ENCODE measurements around the gene STXBP6. TPM values are rescaled to one million over a fixed set of nuclear protein-coding genes. Genes with fewer than 3 reads are reported as not detected.

STXBP6 gene
- total RNA-seq, 1 experiment from 2014 or later, result 5.3 TPM

GRCh38 chr14:24766434-24766833, 283.5 kb downstream of the STXBP6 start:
- intact Hi-C loops (cut with micrococcal nuclease; ENCODE audit: unreplicated experiment), result no loop called here
- no peaks in the 10 kb centered on the region for H3K4me1 ChIP-seq (ENCODE audit: insufficient read depth, low read length, poor library complexity, severe bottlenecking)
- POLR2A ChIA-PET (ENCODE audit: low non-redundant PET), result no interaction called here
- H3K4me3 ChIP-seq (ENCODE audit: low read depth, low read length, poor library complexity, severe bottlenecking), result no peak overlapping the region
- no peak for TF ChIP-seq EZH2 (IDR thresholded peaks at IDR 0.05; ENCODE audit: borderline replicate concordance, low read depth, low read length, poor library complexity, severe bottlenecking)
- TF ChIP-seq, protein P1, sequence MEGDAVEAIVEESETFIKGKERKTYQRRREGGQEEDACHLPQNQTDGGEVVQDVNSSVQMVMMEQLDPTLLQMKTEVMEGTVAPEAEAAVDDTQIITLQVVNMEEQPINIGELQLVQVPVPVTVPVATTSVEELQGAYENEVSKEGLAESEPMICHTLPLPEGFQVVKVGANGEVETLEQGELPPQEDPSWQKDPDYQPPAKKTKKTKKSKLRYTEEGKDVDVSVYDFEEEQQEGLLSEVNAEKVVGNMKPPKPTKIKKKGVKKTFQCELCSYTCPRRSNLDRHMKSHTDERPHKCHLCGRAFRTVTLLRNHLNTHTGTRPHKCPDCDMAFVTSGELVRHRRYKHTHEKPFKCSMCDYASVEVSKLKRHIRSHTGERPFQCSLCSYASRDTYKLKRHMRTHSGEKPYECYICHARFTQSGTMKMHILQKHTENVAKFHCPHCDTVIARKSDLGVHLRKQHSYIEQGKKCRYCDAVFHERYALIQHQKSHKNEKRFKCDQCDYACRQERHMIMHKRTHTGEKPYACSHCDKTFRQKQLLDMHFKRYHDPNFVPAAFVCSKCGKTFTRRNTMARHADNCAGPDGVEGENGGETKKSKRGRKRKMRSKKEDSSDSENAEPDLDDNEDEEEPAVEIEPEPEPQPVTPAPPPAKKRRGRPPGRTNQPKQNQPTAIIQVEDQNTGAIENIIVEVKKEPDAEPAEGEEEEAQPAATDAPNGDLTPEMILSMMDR (conservative IDR thresholded peaks at IDR 0.05; ENCODE audit: low read depth, low read length), result no peak
- no peaks in the 10 kb centered on the region for H3K9me3 ChIP-seq (ENCODE audit: low read depth, low read length, poor library complexity, severe bottlenecking)
- no peak for DNase-seq (ENCODE audit: low spot score)
- CTCF ChIA-PET, result no interaction called here
- no peak overlapping the region for H3K27ac ChIP-seq (ENCODE audit: low read depth, low read length, poor library complexity, severe bottlenecking)
- no peaks in the 10 kb centered on the region for H3K36me3 ChIP-seq (ENCODE audit: insufficient read depth, low read length, poor library complexity, severe bottlenecking)
- no TSS peak for BruUV-seq (replicated peaks)
- H3K27me3 ChIP-seq (replicated peaks; ENCODE audit: insufficient read depth, low read depth, low read length, poor library complexity), result peaks cover 7% of the 10 kb centered on the region

DNA sequence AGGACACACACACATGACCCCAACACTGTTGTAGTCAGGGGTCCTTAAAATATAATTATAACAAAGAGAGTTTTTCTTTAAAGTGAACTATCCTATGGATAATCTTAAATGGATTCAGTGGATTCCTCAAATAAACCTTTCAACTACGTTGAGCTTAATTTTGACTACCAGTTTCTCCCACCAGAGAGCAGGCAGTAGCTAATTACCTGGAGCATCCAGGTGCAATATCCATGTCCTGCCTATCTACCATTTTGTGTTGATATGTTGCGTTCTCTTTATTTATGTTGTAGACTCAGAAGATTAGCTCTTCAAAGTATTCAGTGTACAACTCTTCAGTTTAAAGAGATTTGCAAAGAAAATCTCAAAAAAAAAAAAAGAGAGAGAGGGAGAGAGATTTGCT, 288.8 kb downstream of the STXBP6 start:
- Histone ChIP-seq H3K9me3 (ENCODE audit: low read depth, low read length, poor library complexity, severe bottlenecking) (no peaks in the 10 kb centered on the region), H3K4me3 (ENCODE audit: low read depth, low read length, poor library complexity, severe bottlenecking) (no peak overlapping the region), H3K4me1 (ENCODE audit: insufficient read depth, low read length, poor library complexity, severe bottlenecking) (no peaks in the 10 kb centered on the region), H3K36me3 (ENCODE audit: insufficient read depth, low read length, poor library complexity, severe bottlenecking) (no peaks in the 10 kb centered on the region), H3K27ac (ENCODE audit: low read depth, low read length, poor library complexity, severe bottlenecking) (no peak overlapping the region), H3K27me3 (replicated peaks; ENCODE audit: insufficient read depth, low read depth, low read length, poor library complexity) (peaks cover 6% of the 10 kb centered on the region)
- intact Hi-C loops (cut with micrococcal nuclease; ENCODE audit: unreplicated experiment), result no loop called here
- no TSS peak for BruUV-seq (replicated peaks)
- POLR2A ChIA-PET (ENCODE audit: low non-redundant PET), result no interaction called here
- CTCF ChIA-PET, result no interaction called here
- TF ChIP-seq, protein P1 (conservative IDR thresholded peaks at IDR 0.05; ENCODE audit: low read depth, low read length), result no peak
- no peak for TF ChIP-seq EZH2 (IDR thresholded peaks at IDR 0.05; ENCODE audit: borderline replicate concordance, low read depth, low read length, poor library complexity, severe bottlenecking)
- no peak for DNase-seq (ENCODE audit: low spot score)
